Vagina (tissue), 2 donors: ENCODE data around the gene BMS1.

ENCODE experiments used
- POLR2A ChIP-seq, 2 donors: fragments of 450-650 bp; IDR thresholded peaks; one replicate each; pipeline ENCODE4 v1.6.1; 2017; ENCODE audit warnings: antibody characterized with exemption in 2 of 2, mild to moderate bottlenecking in 2 of 2, moderate library complexity in 2 of 2
- POLR2AphosphoS5 ChIP-seq, 2 donors: sonication (generic); formaldehyde crosslinking; IDR thresholded peaks; one replicate each; pipeline ENCODE4 v1.9.0; 2017; ENCODE audit warnings: antibody characterized with exemption in 2 of 2, mild to moderate bottlenecking in 2 of 2, low read depth in 1 of 2; ENCODE audit not compliant: insufficient read depth in 1 of 2
- TF ChIP-seq, protein P1 (sequence below), 3 experiments: fragments of 450-650 bp in 2 of 3; fragments of 200-600 bp in 1 of 3; sonication (generic) in 1 of 3; IDR thresholded peaks; one replicate each; pipeline ENCODE4 v1.5.1; 2017 to 2019; ENCODE audit warnings: antibody characterized with exemption in 3 of 3, mild to moderate bottlenecking in 2 of 3, moderate library complexity in 2 of 3

DNA sequence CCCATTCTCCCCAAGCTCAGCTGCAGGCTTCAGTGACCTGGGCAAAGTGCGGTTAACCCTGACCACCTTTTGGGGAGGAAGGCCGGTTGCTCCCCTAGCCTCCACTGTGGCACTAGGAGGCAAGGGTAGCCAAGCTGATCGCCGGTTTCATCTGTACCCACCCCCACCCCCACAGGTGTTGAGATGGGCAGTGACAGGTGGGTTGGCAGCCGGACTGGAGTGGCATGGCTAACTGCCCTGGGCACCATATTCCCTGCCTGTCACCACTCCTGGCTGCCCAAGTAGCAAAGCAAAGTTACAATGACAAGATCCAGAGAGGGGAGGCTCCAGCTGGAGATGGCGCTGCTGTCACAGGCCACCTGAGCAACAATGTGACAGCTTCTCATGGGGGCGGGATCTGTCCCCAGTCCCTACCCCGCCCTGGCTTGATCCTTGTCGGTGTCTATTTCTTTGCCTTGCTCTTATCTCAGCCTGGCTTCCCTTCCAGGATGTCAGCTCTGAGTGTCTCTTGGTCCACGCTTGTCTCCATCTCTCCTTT is 27.0 kb upstream of the BMS1 start:
- TF ChIP-seq, protein P1, sequence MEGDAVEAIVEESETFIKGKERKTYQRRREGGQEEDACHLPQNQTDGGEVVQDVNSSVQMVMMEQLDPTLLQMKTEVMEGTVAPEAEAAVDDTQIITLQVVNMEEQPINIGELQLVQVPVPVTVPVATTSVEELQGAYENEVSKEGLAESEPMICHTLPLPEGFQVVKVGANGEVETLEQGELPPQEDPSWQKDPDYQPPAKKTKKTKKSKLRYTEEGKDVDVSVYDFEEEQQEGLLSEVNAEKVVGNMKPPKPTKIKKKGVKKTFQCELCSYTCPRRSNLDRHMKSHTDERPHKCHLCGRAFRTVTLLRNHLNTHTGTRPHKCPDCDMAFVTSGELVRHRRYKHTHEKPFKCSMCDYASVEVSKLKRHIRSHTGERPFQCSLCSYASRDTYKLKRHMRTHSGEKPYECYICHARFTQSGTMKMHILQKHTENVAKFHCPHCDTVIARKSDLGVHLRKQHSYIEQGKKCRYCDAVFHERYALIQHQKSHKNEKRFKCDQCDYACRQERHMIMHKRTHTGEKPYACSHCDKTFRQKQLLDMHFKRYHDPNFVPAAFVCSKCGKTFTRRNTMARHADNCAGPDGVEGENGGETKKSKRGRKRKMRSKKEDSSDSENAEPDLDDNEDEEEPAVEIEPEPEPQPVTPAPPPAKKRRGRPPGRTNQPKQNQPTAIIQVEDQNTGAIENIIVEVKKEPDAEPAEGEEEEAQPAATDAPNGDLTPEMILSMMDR (IDR thresholded peaks at IDR 0.05), result no peak
- no peak for TF ChIP-seq POLR2A (IDR thresholded peaks at IDR 0.05)
- TF ChIP-seq POLR2AphosphoS5 (IDR thresholded peaks at IDR 0.05; ENCODE audit: insufficient read depth in 1 of 2, low read depth in 1 of 2), result no peak
